HUDEP-2 (cell line): ENCODE measurements around the gene ZFYVE21.
"Not testable (repeated sequence)": the region's sequence is repeated elsewhere in the genome, so short reads cannot be mapped to it uniquely, and the experiment has no call there.

Source experiments
- DNase-seq, 76 experiments: peaks; one replicate each; lab custom pipeline; 2025; ENCODE audit not compliant: unreplicated experiment in 76 of 76; lab: John Stamatoyannopoulos, UW

The ZFYVE21 gene

GRCh38 chr14:103755060-103755459 lies 39.5 kb downstream of the ZFYVE21 start:
- no peak for DNase-seq

DNA sequence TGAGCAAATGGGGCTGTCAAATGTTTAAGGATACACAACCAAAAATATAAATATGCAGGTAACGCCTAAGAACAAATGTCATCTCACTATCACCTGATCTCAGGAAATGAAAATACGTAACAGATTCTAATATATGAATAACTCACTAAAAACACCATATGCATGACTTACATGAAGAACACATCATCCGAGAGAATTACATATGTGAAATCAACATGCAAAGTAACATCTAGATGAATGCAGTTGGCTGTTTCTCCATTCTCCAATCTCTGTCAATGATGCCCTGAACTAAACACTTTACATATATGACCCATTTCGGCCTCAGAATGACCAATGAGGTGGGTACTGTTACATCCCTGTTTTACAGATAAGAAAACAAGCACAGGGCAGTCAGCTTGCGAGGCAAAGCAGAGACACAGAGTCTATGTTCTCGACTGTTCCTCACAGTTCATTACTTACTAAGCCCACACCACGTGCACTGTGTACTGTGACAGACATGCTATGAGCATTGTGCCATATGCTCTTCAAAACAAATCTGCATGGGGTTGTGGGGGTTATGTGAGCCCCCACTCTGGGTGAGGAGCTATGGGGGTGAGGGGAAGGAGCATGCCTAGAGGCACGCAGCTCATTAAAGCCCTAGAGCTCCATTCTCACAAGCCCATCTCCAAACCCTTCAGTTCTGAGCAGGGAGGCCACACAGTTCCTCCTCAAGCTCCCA lies 42.6 kb downstream of the ZFYVE21 start:
- no peak for DNase-seq

- DNase-seq = no peak
These were observed 46.4 kb downstream of the ZFYVE21 start for GRCh38 chr14:103762036-103762435.

DNA sequence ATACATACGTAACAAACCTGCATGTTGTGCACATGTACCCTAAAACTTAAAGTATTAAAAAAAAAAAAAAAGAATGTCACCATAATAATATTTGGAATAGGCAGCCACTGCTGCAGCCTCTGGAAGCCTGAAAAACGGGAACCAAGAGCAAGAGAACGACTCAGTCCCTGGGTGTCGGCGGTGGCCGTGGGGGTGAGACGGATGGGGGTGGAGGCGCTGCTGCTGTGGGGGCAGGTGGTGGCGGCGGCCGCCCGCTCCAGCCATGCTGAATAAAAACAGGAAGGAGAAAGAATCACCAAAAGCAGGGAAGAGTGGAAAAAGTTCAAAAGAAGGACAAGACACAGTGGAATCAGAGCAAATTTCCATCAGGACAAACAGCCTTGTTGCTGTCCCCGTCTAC lies 46.9 kb downstream of the ZFYVE21 start:
- DNase-seq = no peak

DNA sequence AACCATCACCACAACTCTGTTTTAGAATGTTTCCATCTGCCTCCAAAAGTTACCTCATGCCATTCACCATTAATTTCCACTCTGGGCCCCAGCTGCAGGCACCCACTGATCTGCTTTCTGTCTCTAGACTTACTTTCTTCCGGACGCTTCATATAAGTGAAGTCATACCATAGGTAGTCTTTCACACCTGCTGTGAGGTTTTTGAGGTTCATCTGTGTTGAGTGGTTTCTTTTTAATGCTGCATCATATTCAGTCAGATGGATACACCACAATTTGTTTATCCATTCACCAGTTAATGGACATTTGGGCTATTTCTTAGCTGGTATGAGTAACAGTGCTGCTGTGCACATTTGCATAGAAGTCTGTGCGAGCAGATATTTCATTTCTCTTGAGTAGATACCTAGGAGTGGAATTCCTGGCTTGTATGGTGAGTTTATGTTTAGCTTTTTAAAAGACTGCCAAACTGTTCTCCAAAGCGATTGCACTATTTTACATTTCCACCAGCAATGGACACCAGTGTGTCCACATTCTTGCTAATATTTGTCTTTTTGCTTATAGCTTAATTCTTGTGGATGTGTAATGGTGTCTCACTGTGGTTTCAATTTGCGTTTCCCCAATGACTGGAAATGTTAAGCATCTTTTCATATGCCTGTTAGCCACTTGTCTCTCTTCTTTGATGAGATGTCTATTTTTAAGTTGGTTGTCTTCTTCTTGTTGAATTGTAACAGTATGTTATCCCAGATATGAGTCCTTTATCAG lies 48.3 kb downstream of the ZFYVE21 start:
- no peak for DNase-seq

GRCh38 chr14:103765526-103765925 lies 49.9 kb downstream of the ZFYVE21 start:
- DNase-seq = no peak

DNA sequence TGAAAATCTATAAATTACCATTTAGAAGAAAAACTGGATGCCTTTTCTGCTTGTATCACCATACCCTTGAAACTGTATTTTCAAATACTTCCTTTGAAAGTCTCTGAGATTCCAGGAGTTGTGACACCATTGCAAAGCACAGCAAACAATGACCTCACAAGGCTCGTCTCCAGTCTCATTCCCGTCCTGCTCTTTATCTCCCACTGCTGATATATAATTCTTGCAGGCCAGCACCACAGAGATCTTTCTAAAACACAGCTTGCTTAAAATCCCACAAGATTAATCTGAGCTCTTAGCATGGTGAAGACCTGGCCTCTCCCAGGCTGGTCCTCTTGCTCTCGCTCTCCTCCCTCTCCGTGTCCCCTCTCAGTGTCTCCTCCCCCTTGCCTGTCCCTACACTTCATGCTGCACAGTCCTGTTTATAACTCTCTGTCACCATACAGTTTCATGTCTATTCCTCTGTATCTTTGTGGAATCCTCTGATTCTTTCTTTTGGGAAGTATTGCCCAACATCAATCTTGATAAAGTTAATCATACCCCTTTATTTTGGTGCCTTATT lies 51.8 kb downstream of the ZFYVE21 start:
- no peak for DNase-seq

DNA sequence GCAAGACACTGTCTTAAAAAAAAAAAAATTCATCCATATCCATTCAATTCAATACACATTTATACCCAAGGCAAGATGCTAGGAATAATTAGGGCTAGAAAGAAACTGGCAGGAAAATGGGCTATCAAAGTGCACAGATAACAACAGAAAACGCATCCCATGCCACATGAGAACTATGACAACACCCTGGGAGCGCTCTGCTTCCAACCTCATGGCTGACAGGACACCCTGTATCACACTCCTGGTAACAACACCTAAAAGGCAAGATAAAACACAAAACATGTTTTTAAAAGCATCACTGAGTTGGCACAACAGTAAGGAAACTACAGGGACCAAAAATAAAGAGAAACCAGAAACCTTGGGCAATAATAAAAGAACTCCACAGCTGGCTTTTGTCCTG lies 54.9 kb downstream of the ZFYVE21 start:
- DNase-seq = no peak

DNA sequence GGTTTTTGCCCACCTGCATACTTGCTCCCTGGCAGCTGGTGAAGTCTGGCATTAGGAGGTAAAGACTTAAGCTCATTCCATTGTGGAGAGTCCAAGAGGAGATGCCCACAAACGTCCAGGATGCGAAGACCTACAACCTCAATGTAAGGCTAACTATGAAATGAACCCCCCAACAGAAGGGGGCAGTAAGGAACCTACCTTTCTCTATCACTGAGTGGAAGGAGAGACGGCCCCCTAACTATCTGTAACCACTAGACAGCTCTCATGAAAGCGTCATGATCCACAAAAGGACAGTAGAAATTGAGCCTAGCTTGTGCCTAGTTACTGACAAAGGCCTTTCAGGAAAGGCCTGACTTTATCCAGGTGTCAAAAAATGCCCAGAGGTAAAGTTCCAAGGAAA lies 55.3 kb downstream of the ZFYVE21 start:
- DNase-seq = no peak

- DNase-seq = no peak
These were observed 56.6 kb downstream of the ZFYVE21 start for GRCh38 chr14:103772078-103772712.

GRCh38 chr14:103773521-103773920 lies 57.9 kb downstream of the ZFYVE21 start:
- DNase-seq = no peak

DNA sequence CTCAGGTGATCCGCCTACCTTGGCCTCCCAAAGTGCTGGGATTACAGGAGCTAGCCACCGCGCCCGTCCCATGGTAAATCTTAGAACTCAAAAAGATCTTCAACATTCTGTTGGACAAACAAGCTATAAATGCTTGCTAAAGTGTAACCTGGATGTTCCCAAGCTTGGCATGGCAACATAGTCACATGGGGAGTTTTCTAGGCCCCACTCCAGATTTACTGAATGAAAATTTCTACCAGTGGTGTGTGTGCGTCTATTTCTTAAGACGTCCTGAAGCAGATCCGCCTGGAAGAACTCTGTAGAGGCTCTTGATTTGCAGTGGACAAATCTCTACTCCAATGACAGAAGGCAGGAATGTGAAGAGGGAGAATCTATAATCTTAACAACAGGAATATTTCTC lies 59.9 kb downstream of the ZFYVE21 start:
- no peak for DNase-seq

- DNase-seq = not testable (repeated sequence)
These were observed 60.7 kb downstream of the ZFYVE21 start for GRCh38 chr14:103776319-103776718.

- DNase-seq = no peak
These were observed 66.8 kb downstream of the ZFYVE21 start for GRCh38 chr14:103782376-103782775.
